HPDE6-E6E7 (cell line): ENCODE data around the gene WDR88.
"Not testable (repeated sequence)": the region's sequence is repeated elsewhere in the genome, so short reads cannot be mapped to it uniquely, and the experiment has no call there.

ENCODE experiments used
- DNase-seq: peaks from one replicate; pipeline ENCODE4 v3.0.0; 2011; ENCODE audit warnings: missing footprints; ENCODE audit errors: extremely low spot score

WDR88 gene

DNA sequence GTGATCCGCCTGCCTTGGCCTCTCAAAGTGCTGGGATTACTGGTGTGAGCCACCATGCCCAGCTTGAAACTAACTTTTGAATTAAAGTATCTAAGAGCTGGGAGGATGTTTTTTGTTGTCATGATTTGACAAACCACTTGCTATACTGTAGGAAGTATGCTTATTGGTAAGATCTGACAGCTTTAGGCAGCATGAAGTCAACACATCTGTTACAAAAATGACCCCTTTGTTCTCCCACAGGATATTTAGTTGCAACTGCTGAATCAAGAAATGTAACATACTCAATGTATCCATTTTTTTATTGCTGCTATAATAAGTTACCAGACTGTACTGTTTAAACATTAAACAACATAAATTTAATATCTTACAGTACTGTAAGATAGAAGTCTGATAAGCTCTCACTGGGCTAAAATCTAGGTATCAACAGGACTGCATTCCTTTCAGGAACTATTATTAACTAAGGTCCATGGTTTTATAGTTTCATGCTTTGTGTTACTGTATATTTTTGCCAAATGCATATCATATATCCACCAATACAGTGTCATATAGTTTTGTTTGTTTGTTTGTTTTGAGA is 39.4 kb downstream of the WDR88 start:
- no peak for DNase-seq

DNA sequence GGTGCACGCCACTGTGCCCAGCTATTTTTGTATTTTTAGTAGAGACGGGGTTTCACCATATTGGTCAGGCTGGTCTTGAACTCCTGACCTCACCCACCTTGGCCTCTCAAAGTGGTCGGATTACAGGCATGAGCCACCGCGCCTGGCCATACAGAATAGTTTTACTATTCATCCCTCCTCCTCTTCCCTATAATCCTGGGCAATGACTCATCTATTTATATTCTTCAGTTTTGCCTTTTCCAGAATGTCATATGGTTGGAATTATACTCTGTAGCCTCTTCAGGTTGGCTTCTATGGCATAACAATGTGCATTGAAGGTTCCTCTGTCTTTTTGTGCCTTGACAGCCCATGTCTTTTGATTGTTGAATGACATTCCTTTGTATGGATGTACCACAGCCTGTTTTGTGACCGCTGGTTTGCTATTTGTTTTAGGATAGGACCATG is 40.0 kb downstream of the WDR88 start:
- DNase-seq = no peak

DNA sequence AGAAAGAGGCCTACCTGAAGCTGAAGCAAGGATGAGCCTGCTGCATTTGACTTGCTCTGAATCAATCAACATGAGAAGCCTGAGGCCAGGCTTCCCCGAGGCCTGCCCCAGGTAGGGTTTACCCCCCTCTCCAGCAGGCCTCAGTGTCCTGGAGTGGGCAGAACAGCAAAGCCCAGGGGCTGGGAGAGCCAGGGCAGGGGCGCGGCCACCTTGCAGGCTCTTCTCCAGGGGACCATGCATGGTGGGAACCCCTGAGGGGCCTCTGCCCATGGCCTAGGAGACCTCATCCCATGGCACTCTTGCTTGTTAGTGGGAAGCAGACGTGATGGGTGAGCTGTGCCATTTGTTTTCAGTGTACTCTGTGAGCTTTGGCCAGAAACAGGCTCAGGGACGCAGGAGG is 42.3 kb downstream of the WDR88 start:
- DNase-seq = no peak

DNA sequence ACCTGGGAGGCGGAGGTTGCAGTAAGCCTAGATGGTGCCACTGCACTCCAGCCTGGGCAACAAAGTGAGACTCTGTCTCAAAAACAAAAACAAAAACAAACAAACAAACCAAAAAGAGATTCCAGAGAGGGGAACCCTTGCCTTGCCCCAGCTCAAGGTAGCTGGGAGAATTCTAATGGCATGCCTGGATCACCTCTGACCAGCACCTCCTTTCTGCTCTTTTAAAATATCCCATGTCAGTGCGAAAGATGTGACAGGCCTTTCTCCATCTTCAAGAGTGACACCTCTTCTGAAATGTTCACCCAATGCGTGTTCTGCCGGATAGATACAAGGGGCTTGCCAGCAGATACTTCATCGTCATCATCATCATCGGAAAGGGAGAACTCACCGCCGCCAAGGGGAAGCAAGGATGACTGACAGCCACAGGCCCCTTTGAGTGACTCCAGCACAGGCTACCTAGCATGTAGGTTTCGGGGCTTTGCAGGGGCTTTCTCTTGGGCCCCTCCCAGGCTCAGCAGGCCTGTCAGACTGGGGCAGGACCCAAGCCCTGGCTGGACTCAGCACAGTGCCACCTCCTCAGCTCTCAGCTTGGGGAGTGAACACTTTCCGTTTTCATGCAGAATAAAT is 43.4 kb downstream of the WDR88 start:
- no peak for DNase-seq

DNA sequence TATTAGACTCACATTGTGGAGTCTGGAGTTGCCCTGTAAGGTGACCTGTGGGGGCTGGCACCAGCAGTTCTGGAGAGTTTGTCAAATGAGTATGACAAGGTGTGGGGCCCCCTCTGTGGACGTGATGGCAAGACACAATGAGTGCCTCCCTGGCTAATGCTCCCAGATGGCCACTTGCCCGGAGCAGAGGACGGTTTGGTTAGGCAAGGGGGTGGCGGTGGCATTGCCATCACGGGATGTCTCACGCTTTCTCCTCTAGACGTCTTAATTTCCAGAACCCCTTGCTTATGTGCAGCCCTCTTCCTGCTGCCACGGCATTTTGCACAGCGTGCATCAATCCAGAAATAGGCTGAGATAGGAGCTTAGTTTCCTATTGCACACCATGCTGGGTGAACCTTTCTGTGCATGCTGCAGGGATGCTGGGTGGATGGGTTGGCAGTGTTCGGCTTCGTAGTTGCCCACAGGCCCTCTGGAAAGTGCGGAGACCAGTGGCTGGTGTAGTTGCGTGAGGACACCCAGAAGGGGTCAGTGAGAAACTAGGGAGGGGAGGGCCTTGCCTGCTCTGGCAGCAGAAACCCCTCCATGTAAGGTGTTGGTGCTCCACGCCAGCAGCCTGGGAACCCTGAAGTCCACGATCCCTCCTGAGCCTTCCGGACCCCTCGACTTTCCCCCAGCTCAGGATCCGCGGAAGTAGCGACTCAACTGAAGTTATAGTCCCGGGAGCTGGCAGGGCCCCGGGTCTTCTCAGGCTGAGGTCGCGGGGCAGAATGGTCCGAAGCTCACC is 44.2 kb downstream of the WDR88 start:
- no peak for DNase-seq

DNA sequence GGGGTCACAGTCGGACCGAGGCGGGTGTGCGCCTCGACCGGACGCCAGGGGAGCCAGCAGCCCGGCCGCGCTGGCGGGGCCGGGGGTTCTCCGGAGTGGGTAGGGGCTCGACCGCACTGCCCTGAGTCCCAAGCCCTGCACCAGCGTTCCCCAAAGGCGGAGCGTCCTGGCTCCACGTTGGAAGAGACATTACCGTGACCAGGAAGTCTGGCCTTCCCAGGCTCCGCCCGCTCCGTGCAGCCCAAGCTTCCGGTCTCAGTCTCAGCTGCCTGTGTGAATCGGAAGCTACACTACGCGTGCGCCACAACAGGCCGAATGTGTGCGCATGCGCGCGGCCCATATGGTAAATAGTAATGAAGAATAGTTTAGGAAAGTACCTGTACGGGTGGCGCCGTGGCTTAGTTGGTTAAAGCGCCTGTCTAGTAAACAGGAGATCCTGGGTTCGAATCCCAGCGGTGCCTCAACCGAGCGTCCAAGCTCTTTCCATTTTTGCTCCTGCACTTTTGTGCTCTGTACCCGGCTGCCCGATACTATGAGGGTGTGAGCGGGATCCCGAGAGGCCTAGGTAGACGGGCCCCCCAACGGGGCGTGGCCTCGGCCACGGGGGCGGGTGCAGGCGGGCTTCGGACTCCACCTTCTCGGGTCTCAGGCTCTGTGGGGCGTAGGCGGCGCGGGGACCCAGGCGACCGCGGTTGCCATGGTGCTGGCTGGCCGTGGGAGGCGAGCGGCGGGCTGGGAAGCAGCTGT is 44.9 kb downstream of the WDR88 start:
- DNase-seq = peak; percentile 98

DNA sequence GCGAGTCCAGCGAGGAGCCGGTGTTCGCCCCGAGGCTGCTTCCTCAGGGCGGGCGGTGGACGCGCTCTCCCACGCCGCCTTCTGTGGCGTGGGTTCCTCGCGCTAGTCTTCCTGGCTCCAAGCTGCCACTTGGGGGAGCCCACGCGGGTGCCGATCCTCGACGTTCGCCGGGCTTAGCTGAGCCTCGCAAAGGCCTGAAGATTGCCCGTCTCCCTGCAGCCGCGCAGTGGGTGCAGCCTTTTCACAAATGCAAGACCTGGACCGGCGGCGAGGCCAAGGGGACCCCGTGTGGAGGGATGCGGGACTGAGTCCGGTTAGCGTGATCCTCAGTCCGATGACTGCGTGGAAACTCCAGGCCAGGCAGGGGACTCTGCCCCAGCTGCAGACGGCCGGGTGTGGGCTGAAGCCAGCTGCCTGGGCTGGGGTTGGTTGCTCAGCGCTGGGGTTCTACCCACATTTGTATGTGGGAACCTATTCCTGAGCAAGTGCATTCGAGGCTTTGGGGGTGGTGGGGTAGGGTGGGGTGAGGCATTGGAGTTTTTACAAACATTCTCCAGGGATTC is 45.6 kb downstream of the WDR88 start:
- DNase-seq = peak; percentile 52

DNA sequence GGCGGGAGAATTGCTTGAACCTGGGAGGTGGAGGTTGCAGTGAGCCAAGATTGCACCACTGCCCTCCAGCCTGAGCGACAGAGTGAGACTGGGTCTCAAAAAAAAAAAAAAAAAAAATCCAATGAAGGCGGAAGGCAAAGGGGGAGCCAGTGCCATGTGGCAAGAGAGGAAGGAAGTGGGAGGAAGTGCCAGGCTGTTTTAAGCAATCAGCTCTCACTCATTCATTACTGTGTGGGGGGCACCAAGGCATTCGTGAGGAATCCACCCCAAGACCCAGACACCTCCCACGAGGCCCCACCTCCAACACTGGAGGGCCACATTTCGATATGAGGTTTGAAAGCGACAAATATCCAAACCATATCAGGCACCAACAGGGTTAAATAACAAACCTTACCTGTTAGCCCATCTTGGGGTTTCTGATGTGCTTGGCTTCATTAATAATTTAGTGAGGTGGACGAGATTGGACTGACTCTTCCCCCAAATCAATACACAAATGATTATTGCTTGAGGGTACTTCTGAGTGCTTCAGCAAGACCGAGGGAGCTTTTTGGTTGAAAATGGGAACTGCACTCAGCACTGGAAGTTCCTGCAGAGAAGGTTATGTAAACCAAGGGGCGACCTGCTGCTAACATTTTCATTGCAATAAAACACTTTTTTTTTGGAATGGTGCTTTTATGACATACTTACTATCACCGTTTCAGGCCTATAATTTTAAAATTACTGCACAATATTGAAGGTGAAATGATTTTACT is 54.7 kb downstream of the WDR88 start:
- no peak for DNase-seq

DNA sequence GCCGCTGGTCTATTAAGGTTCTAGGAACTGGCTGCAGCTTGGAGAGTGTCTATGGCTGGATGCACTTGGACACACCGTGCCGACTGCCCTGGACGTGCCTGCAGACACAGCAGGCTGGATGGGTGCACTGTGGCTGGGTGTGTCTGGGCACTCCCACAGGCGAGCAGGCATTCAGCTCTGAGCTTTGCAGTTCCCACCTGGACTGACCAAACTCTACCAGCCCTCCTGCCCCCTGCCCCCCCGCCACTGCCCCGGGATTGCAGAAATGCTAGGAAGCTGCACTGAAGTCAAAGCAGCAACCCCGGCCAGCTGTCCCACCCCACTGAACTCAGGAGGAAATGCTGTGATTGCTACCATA is 55.2 kb downstream of the WDR88 start:
- DNase-seq = no peak

DNA sequence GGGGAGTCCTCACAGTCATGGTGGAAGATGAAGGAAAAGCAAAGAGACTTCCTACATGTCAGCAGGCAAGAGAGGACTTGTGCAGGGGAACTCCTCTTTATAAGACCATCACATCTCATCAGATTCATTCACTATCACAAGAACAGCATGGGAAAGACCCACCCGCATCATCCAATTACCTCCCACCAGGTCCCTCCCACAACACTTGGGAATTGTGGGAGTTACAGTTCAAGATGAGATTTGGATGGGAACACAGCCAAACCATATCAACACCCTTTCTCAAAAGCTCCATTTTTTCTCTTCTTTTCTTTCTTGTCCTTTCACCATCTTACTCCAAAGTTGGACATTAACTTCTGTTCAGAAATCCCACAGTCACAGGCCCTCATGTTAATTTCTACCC is 57.5 kb downstream of the WDR88 start:
- no peak for DNase-seq

DNA sequence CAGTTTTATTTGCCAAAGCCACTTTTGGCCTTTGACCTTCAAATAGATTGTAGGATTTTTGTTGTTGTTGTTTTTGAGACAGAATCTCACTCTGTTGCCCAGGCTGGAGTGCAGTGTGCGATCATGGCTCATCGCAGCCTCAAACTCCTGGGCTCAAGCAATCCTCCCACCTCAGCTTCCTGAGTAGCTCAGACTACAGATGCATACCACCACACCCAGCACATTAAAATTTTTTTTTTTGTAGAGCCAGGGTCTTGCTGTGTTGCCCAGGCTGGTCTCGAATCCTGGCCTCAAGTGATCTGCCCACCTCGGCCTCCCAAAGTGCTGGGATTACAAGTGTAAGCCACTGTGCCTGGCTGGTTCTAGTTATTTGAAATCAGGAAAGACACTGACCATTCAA is 59.2 kb downstream of the WDR88 start:
- not testable (repeated sequence) for DNase-seq

DNA sequence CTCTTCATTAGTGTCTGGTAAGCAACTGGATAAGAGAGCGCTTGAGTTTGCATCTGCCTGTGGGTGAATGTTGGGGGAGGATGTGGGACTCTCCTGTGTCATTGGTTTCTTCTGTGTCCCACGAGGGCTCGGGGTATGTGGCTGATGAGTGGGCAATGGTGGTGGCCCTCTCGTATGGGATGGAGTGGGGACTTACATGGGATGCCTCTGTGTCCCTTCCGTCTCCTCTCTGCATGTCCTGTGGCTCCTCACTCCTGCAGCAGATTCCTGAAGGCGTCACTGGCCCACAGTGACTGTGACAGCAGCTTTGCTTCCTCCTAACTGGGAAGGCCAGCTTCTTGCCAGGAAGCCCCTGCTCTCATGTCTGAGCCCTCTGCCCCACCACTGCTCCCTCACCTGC is 59.6 kb downstream of the WDR88 start:
- DNase-seq = no peak

DNA sequence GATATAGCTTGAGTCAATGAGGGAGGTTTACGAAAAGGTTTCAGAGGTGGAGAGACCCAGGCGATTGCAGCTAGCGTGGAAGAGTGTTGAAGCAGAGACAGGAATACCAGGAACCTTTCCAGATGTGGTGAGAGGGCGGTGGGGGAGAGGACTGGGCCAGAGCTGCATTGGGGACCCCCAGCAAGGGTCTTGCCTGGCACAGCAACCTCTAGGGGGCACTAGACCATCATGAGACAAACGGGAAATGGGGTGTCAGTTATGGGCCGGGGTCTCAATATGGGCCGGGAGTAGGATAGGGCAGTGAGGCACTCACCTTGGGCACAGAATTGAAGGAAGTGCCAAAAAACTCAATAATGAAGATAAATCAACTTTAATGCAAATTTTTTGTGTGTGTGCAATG is 60.1 kb downstream of the WDR88 start:
- DNase-seq = no peak

DNA sequence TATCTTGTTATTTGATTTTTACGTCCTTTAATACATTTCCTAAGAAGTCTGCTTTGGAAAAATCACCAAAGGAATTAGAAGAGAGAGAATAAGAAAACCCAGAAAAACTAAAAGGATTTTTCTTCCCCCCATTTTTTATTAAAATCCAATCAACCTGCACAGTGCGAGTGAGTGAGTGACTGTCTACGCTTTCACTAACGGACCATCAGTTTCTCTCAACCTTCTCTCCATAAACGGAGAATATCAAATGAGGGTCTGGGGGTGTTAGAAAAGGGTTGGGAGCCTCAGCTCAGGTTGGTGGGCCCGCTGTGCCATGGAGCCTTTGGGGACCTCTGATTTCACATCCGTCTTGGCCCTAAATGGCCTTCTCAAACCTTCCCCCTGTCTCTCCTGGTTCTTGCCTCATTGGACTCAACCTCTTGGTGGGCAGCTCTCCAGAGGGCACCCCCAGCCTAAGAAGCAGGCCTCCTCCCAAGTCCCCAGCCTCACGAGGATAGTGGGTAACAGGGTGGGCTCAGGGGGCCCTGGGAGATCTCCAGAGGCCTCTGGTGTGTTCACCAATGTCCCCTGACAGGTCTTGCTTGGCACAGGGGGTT is 61.5 kb downstream of the WDR88 start:
- no peak for DNase-seq

DNA sequence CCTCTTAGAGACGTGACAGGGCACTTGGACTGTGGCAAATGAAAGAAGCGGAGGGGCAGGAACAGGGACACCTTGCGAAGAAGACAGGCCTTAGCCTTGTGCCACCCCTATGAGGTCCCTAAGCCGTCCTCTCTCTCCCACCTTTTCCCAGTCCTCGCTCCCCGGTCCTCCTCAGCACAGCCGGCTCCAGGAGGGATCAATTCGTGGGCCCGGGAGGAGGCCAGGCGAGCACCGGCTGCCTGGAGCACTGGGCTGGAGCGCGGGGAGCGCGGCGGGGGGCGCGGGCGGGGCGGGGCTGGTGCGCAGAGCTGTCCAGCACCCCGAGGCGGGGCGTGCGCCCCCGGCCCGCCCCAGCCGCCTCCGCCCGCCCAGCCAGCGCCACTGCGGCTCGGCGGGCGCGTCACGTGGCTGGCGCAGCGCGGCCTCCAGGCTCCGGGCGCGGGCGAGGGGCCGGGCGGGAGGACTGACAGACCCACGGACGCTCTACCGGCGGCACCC is 62.0 kb downstream of the WDR88 start, which contains the start of gene LRP3:
LRP3 (plus strand) TSS at position 466 of the 498 bp plus-strand sequence. CDS start 456 bp downstream, outside the sequence.
- DNase-seq = no peak

DNA sequence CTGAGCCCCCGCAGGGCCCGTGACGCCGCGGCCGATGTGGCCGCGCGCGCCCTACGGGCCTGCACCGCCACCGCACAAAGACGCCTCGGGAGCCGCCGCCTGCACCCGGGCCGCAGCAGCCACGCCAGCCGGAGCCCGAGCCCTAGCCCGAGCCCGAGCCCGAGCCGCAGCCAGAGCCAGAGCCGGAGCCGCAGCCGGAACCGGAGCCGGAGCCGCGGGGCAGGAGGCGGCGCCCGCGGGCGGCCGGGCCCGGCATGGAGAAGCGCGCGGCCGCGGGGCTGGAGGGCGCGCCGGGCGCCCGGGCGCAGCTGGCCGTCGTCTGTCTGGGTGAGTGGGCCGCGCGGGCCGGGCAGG is 62.6 kb downstream of the WDR88 start:
- DNase-seq = no peak

DNA sequence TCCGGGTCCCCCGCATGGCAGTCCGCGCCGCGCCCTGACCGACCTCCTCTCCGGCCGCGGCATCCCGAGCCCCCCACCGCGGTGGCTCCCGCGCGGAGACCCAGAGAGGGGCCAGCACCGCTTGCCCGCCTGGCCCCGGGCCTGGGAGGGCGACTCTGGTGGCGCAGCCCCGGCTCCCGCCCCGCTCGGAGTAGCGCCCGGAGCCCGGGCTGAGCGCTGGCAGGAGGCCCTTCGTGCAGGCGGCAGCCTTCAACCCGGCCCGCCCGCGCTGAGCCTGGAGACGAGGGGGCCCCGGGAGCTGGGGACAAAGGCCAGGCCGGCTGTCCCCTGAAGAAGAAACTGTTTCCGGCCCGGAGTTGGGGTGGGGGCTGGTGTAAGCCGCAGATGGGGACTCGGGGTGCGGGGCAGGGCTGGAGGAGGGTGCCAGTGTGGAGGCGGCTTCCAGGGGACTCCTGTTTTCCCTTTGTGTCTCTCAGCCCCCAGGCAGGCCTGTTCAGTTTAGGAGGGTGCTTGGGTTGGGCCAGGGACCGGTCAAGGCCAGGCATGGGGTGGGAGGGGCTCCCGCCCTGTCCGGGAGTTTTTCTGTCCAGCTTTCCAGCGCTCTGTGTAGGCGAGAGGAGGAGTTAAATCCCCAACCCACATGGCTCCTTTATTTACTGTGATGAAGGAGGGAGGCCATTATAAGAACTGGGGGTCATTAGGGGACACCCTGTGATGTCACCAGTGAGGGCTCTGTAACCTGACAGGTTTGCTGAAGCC is 63.2 kb downstream of the WDR88 start:
- DNase-seq = no peak

DNA sequence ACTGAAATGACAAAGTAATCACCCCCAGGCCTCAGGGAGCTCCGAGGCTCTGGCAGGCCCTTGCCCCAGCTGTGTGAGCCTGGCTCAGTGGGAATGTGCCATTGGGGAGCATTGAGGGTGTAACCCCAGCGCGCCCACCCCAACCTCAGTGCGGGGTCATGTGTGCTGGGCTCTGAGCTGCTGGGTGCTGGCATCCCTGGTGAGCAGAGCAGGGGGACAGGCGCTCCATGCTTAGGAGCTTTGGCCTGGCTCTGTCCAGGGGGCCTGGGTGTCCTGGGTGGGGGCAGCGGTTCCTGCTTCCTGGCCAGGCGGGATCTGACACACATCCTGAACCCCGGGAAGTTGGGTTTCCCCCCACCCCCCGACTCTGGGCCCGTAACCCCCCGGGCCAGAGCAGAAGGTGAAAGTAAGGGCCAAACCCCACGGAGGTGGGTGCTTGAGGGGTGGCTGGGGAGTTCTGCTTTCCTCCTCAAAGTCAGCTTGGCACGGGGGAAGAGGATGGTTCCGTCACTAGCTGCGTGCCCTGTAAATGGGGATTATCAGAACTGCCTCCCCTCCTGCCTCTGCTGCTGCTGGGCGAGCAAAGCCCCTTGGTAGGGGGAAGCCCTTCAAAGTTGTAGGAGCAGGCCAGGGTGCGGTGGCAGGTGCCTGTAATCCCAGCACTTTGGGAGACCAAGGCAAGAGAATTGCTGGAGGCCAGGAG is 63.9 kb downstream of the WDR88 start:
- no peak for DNase-seq

DNA sequence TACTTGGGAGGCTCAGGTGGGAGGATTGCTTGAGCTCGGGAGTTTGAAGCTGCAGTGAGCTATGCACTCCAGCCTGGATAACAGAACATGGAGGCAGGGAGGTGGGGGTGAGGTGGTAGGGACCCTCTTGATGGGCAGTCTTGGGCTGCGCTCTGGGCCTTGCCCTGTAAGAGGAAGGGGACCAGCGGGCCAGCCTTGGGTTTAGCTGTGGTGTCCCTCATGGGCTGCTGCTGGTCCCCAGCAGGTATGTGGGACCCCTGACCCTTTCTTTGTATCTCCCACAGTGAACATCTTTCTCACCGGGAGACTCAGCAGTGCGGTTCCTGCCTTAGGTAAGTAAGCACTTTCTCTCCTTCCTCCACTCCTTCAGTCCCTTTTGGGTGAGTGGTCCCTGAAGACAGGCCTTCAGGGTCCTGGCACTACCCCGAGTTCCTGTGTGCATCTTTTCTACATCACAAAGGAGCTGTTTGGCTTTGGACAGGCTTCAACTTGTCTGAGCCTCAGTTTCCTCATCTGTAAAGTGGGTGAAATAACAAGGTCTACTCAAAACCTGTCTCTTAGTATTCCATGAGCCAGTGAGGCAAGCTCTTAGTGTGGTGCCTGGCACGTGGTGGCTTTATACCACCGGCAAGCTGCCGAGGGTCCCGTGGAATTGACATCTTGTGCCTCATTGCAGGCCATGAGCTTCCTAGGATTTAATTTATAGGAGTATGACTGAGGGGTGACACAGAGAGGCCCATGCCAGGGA is 64.7 kb downstream of the WDR88 start:
- DNase-seq = no peak
